ENCODE measurements around the gene RPL36A. TPM values are rescaled to one million over a fixed set of nuclear protein-coding genes. Genes with fewer than 3 reads are reported as not detected.

RPL36A gene
- total and polyA plus RNA-seq, 2 donors (not counting 1 experiment from before 2014, with no cell fraction given): 156 to 2,759 TPM

DNA sequence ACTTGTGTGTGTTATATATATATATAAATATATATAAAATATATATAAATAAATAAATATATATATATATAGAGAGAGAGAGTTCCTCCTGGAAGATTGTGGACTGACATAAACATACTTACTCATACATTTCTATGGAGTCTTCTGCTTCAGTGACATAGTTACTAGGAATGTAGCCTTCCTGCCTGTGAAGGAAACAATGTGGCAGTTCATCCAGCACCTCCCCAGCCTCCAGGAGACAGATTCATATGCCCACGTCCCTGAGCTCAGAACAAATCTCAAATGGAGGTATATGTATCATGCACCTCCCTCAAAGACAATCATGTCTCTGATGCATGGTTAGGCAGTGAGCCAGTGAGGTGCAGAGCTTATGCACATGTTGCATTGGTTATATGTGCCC, 30.8 kb upstream of the RPL36A start:
- H3K27me3 Mint-ChIP-seq: no peaks in the 10 kb centered on the region
- H2AFZ ChIP-seq (ENCODE audit: insufficient read depth, low read depth, low read length, poor library complexity, severe bottlenecking): no peak overlapping the region
- no peak for TF ChIP-seq EZH2 (IDR thresholded peaks at IDR 0.05; ENCODE audit: borderline replicate concordance, insufficient read depth, low read depth, low read length, poor library complexity, severe bottlenecking)
- TF ChIP-seq, protein P1, sequence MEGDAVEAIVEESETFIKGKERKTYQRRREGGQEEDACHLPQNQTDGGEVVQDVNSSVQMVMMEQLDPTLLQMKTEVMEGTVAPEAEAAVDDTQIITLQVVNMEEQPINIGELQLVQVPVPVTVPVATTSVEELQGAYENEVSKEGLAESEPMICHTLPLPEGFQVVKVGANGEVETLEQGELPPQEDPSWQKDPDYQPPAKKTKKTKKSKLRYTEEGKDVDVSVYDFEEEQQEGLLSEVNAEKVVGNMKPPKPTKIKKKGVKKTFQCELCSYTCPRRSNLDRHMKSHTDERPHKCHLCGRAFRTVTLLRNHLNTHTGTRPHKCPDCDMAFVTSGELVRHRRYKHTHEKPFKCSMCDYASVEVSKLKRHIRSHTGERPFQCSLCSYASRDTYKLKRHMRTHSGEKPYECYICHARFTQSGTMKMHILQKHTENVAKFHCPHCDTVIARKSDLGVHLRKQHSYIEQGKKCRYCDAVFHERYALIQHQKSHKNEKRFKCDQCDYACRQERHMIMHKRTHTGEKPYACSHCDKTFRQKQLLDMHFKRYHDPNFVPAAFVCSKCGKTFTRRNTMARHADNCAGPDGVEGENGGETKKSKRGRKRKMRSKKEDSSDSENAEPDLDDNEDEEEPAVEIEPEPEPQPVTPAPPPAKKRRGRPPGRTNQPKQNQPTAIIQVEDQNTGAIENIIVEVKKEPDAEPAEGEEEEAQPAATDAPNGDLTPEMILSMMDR (IDR thresholded peaks at IDR 0.05): no peak
- ChIA-PET CTCF (no interaction called here), POLR2A (no interaction called here)
- peaks cover 12 to 20% of the 10 kb centered on the region in 2 donors for H3K4me1 ChIP-seq (ENCODE audit: control insufficient read depth in 2 of 2, insufficient read depth in 2 of 2, low read length in 2 of 2)
- H3K27ac Mint-ChIP-seq: no peak overlapping the region
- peaks cover 27% of the 10 kb centered on the region for H3K79me2 ChIP-seq (ENCODE audit: control insufficient read depth, insufficient read depth, low read length)
- ATAC-seq (ENCODE audit: low read depth): no peak
- no peak overlapping the region for H3K27ac ChIP-seq (ENCODE audit: low read length in 2 of 2)
- no peak overlapping the region for H3K4me3 Mint-ChIP-seq
- intact Hi-C loops (cut with micrococcal nuclease): no loop called here
- no peak overlapping the region for H3K4me2 ChIP-seq (replicated peaks; ENCODE audit: low read depth, low read length, poor library complexity, severe bottlenecking)
- H3K9me3 Mint-ChIP-seq (ENCODE audit: insufficient read depth): no peaks in the 10 kb centered on the region
- no peaks in the 10 kb centered on the region for H3K9me3 ChIP-seq (ENCODE audit: control extremely low read depth in 1 of 3, control insufficient read depth in 2 of 3, insufficient read depth in 1 of 3, low read length in 2 of 3)
- H3K4me1 Mint-ChIP-seq: peaks cover 21% of the 10 kb centered on the region
- H4K20me1 ChIP-seq (ENCODE audit: control insufficient read depth, insufficient read depth, low read length, poor library complexity, severe bottlenecking): peaks cover 7% of the 10 kb centered on the region
- H3K27me3 ChIP-seq (replicated peaks in 1 of 4; ENCODE audit: control extremely low read depth in 1 of 4, control insufficient read depth in 3 of 4, insufficient read depth in 4 of 4, low read length in 3 of 4): no peaks in the 10 kb centered on the region
- no peak overlapping the region for H3K9ac ChIP-seq (ENCODE audit: low read length)
- WGBS (ENCODE audit: insufficient coverage): no CpG with 5 or more reads among the region's 1 CpG
- no peak for DNase-seq
- H3K36me3 ChIP-seq (replicated peaks in 1 of 2; ENCODE audit: control extremely low read depth in 1 of 2, control insufficient read depth in 1 of 2, extremely low read depth in 1 of 2, insufficient read depth in 2 of 2, low read length in 1 of 2): peaks cover 8 to 60% of the 10 kb centered on the region in 2 experiments
- no peak overlapping the region for H3K4me3 ChIP-seq (ENCODE audit: control extremely low read depth in 1 of 5, extremely low read depth in 1 of 5, insufficient read depth in 1 of 5, low read depth in 2 of 5, low read length in 4 of 5)

GRCh38 chrX:101360390-101360789, 30.4 kb upstream of the RPL36A start:
- Histone ChIP-seq H3K36me3 (replicated peaks in 1 of 2; ENCODE audit: control extremely low read depth in 1 of 2, control insufficient read depth in 1 of 2, extremely low read depth in 1 of 2, insufficient read depth in 2 of 2, low read length in 1 of 2) (peaks cover 8 to 63% of the 10 kb centered on the region in 2 experiments), H3K27me3 (replicated peaks in 1 of 4; ENCODE audit: control extremely low read depth in 1 of 4, control insufficient read depth in 3 of 4, insufficient read depth in 4 of 4, low read length in 3 of 4) (no peaks in the 10 kb centered on the region), H3K4me1 (ENCODE audit: control insufficient read depth in 2 of 2, insufficient read depth in 2 of 2, low read length in 2 of 2) (peaks cover 12 to 20% of the 10 kb centered on the region in 2 donors), H3K4me3 (ENCODE audit: control extremely low read depth in 1 of 5, extremely low read depth in 1 of 5, insufficient read depth in 1 of 5, low read depth in 2 of 5, low read length in 4 of 5) (no peak overlapping the region), H3K9ac (ENCODE audit: low read length) (no peak overlapping the region), H2AFZ (ENCODE audit: insufficient read depth, low read depth, low read length, poor library complexity, severe bottlenecking) (no peak overlapping the region), H3K4me2 (replicated peaks; ENCODE audit: low read depth, low read length, poor library complexity, severe bottlenecking) (no peak overlapping the region), H4K20me1 (ENCODE audit: control insufficient read depth, insufficient read depth, low read length, poor library complexity, severe bottlenecking) (peaks cover 7% of the 10 kb centered on the region), H3K27ac (ENCODE audit: low read length in 2 of 2) (no peak overlapping the region), H3K79me2 (ENCODE audit: control insufficient read depth, insufficient read depth, low read length) (peaks cover 31% of the 10 kb centered on the region), H3K9me3 (ENCODE audit: control extremely low read depth in 1 of 3, control insufficient read depth in 2 of 3, insufficient read depth in 1 of 3, low read length in 2 of 3) (no peaks in the 10 kb centered on the region)
- DNase-seq (no peak), ATAC-seq (ENCODE audit: low read depth) (no peak)
- intact Hi-C loops (cut with micrococcal nuclease): no loop called here
- ChIA-PET POLR2A (no interaction called here), CTCF (no interaction called here)
- Mint-ChIP-seq H3K9me3 (ENCODE audit: insufficient read depth) (no peaks in the 10 kb centered on the region), H3K27me3 (no peaks in the 10 kb centered on the region), H3K4me3 (no peak overlapping the region), H3K4me1 (peaks cover 23% of the 10 kb centered on the region), H3K27ac (no peak overlapping the region)
- TF ChIP-seq, protein P1 (IDR thresholded peaks at IDR 0.05): no peak
- TF ChIP-seq EZH2 (IDR thresholded peaks at IDR 0.05; ENCODE audit: borderline replicate concordance, insufficient read depth, low read depth, low read length, poor library complexity, severe bottlenecking): no peak
- 83% methylated on average over 2 of the region's 7 CpGs for WGBS (ENCODE audit: insufficient coverage)

All from B cell (primary cell).